ENCODE results near the gene SND1.

SND1 gene

DNA sequence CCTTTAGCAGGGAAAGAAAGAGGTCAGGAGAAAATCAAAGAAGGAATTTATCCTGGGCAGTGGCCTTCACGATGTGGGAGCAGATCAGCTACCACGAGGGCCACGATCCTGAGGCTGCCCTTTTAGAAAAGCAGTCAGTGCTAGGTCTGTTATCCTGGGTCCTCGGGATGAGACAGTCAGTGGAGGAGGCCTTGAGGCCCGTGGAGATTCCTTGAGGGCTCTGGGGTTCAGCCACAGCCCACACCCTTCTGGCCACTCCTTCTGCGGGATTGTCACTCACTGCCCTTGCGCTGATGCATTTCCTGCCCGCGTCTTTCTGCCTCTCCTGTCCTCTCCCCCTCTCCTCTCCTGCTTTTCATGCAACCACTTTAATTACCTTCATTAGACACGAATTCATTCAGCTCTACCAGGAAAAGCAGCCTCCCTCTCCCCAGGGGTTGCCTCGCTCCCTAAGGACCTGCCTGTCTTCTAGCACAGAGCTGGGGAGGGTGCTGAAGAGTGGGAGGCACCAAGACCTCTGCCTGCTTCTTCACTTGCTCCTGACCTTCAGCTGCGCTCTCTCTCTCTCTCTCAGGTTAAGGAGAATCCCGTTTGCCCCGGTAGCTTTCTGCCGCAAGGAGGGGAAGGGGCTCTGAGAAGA lies 421.8 kb downstream of the SND1 start:
- TF ChIP-seq POLR2A (IDR thresholded peaks at IDR 0.05; ENCODE audit: low read depth, low read length) (no peak), TAF1 (IDR thresholded peaks at IDR 0.05; ENCODE audit: borderline replicate concordance, low read depth, low read length) (no peak), POLR2AphosphoS5 (IDR thresholded peaks at IDR 0.05; ENCODE audit: low read depth, low read length) (no peak)
- no peak for FAIRE-seq
- no peak for DNase-seq (ENCODE audit: insufficient read length)

- FAIRE-seq = no peak
- no peak for TF ChIP-seq TAF1 (IDR thresholded peaks at IDR 0.05; ENCODE audit: borderline replicate concordance, low read depth, low read length)
- no peak for TF ChIP-seq POLR2AphosphoS5 (IDR thresholded peaks at IDR 0.05; ENCODE audit: low read depth, low read length)
- TF ChIP-seq POLR2A (IDR thresholded peaks at IDR 0.05; ENCODE audit: low read depth, low read length) = no peak
- DNase-seq (ENCODE audit: insufficient read length) = no peak
Observed at GRCh38 chr7:128074336-128074735, 422.3 kb downstream of the SND1 start.

DNA sequence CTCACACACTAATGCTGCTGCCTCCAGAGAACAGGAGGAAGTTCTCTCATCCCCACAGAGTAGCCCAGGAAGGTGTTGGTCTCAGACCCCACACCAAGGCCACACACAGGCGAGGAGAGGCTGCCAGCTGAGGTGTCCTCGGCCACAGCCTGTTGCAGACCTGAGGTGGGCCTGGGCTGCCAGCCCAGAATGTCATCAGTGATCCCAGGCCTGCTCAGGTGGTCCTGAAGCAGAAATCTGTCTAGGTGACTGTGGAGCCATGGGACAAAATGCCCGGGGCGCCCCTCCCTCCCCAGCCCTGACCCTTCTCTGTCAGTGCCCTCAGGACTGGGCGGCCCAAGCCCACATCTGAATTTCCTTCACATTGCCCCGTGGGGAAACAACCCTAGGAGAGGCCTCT lies 422.7 kb downstream of the SND1 start:
- TF ChIP-seq POLR2A (IDR thresholded peaks at IDR 0.05; ENCODE audit: low read depth, low read length) = no peak
- TF ChIP-seq TAF1 (IDR thresholded peaks at IDR 0.05; ENCODE audit: borderline replicate concordance, low read depth, low read length) = no peak
- no peak for TF ChIP-seq POLR2AphosphoS5 (IDR thresholded peaks at IDR 0.05; ENCODE audit: low read depth, low read length)
- no peak for FAIRE-seq
- DNase-seq (ENCODE audit: insufficient read length) = no peak

- DNase-seq (ENCODE audit: insufficient read length) (no peak), FAIRE-seq (no peak)
- no peak for TF ChIP-seq TAF1 (IDR thresholded peaks at IDR 0.05; ENCODE audit: borderline replicate concordance, low read depth, low read length)
- no peak for TF ChIP-seq POLR2A (IDR thresholded peaks at IDR 0.05; ENCODE audit: low read depth, low read length)
- TF ChIP-seq POLR2AphosphoS5 (IDR thresholded peaks at IDR 0.05; ENCODE audit: low read depth, low read length) = no peak
Observed at GRCh38 chr7:128075242-128076095, 423.5 kb downstream of the SND1 start.

DNA sequence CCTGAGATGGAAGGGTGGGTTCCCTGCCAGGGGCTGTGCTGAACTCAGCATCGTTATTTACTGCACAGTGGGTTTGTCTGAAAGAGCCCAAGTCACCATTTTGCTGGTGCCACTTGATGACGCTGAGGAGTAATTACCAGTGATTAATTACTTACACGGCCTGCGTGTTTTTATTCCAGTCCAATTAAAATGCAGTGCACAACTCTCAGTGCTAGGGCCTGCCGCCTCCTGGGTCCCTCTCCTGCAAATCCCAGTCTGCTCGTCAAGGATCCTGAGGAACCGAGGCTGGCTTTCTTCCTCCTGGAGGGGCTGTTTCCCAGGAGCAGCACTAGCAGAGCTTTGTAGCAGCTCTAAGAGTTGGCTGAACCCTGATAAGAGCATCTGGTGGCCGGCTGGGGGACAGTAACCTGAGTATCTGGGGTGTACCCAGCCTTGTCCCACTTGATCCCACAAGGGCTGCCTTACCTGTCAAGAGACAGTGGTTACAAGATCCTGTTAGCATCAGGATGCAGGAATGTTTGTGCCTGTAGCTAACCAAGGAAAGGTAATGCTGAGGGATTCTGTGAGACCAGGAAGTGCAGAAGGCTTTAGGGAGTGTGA lies 424.3 kb downstream of the SND1 start:
- DNase-seq (ENCODE audit: insufficient read length) (no peak), FAIRE-seq (no peak)
- TF ChIP-seq TAF1 (IDR thresholded peaks at IDR 0.05; ENCODE audit: borderline replicate concordance, low read depth, low read length) = no peak
- TF ChIP-seq POLR2A (IDR thresholded peaks at IDR 0.05; ENCODE audit: low read depth, low read length) = no peak
- no peak for TF ChIP-seq POLR2AphosphoS5 (IDR thresholded peaks at IDR 0.05; ENCODE audit: low read depth, low read length)

DNA sequence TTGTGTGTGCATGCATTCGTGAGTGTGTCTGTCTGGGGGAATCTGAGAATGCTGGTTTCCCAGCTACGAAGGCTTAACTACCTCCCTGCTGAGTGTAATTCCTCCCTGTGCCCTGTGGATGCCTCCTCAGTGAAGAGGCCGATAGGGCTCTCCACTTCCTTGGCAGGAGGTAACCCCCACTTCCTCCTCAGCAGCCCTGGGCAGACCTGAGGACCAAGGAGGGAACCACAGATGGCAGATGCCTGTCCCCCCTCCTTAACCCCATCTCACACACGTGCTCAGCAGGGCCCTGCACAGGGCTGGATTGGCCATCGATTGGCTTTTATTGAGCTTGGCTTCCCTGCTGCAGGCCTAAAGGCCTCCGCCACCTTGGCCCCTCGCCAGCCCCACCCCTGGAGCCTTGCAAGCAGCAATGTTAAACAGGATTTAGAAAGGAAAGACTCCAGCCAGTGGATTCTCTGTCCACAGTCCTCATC lies 424.8 kb downstream of the SND1 start:
- DNase-seq (ENCODE audit: insufficient read length) = no peak
- FAIRE-seq = no peak
- TF ChIP-seq POLR2AphosphoS5 (IDR thresholded peaks at IDR 0.05; ENCODE audit: low read depth, low read length) = no peak
- TF ChIP-seq POLR2A (IDR thresholded peaks at IDR 0.05; ENCODE audit: low read depth, low read length) = no peak
- TF ChIP-seq TAF1 (IDR thresholded peaks at IDR 0.05; ENCODE audit: borderline replicate concordance, low read depth, low read length) = no peak

DNA sequence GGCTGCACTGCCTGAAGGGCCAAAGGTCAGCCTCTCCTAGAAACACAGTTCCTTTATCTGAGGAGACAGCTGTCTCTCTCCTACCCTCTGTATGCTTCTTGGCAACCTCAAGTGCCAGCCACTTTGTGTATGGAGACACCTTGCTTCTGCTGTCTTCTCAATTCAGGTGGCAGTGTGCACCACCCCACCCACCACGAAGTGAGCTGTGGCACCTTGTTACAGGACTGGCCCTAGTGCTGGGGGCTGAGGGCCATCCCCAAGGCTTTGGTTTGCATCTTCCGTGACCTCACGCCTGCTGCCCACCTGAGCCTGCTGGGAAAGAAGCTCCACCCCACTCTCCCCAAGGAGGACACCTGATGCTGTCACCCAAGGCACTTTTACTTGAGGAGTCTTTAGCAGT lies 426.3 kb downstream of the SND1 start:
- DNase-seq (ENCODE audit: insufficient read length) (no peak), FAIRE-seq (no peak)
- TF ChIP-seq TAF1 (IDR thresholded peaks at IDR 0.05; ENCODE audit: borderline replicate concordance, low read depth, low read length) (no peak), POLR2AphosphoS5 (IDR thresholded peaks at IDR 0.05; ENCODE audit: low read depth, low read length) (no peak), POLR2A (IDR thresholded peaks at IDR 0.05; ENCODE audit: low read depth, low read length) (no peak)

DNA sequence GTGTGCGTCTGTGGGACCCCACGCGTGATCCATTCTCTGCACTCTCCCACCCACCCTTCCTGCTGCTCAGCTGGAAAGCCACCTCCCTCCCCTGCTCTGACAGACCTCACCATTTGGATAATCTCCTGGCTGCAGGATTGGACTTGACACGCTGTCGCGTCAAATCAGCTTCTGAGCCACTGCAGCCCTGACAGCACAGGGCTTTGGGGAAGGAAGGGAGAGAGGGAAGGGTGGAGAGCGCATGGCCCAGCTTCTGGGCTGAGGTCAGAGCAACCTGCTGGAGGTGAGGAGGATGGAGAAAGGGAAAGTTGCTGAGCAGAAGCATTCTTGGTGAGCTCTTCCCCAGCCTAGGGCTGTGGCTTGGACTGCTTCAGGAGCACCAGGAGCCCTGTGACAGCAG lies 428.2 kb downstream of the SND1 start:
- TF ChIP-seq POLR2A (IDR thresholded peaks at IDR 0.05; ENCODE audit: low read depth, low read length) = no peak
- TF ChIP-seq TAF1 (IDR thresholded peaks at IDR 0.05; ENCODE audit: borderline replicate concordance, low read depth, low read length) = no peak
- TF ChIP-seq POLR2AphosphoS5 (IDR thresholded peaks at IDR 0.05; ENCODE audit: low read depth, low read length) = no peak
- no peak for FAIRE-seq
- DNase-seq (ENCODE audit: insufficient read length) = no peak

DNA sequence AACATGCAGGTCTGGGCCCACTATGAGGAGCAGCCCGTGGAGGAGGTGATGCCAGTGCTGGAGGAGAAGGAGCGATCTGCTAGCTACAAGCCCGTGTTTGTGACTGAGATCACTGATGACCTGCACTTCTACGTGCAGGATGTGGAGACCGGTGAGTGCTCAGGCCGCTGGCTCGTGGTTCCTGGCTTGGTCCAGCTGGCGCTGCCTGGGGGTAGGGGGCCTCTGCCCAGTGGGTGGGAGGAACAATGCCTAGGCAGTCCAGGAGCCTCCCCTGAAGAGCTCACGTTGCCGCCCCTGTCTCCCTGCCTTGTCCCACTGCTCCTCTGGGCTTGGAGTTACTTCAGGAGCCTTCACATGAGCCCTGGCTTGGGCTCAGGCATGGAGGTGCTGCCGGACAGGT lies 429.4 kb downstream of the SND1 start:
- TF ChIP-seq POLR2AphosphoS5 (IDR thresholded peaks at IDR 0.05; ENCODE audit: low read depth, low read length) = no peak
- TF ChIP-seq POLR2A (IDR thresholded peaks at IDR 0.05; ENCODE audit: low read depth, low read length) = no peak
- TF ChIP-seq TAF1 (IDR thresholded peaks at IDR 0.05; ENCODE audit: borderline replicate concordance, low read depth, low read length) = no peak
- FAIRE-seq (no peak), DNase-seq (ENCODE audit: insufficient read length) (no peak)

- DNase-seq (ENCODE audit: insufficient read length) (no peak), FAIRE-seq (no peak)
- TF ChIP-seq TAF1 (IDR thresholded peaks at IDR 0.05; ENCODE audit: borderline replicate concordance, low read depth, low read length) (no peak), POLR2A (IDR thresholded peaks at IDR 0.05; ENCODE audit: low read depth, low read length) (no peak), POLR2AphosphoS5 (IDR thresholded peaks at IDR 0.05; ENCODE audit: low read depth, low read length) (no peak)
Observed at GRCh38 chr7:128081808-128082207, 429.8 kb downstream of the SND1 start.

GRCh38 chr7:128082431-128082830 lies 430.4 kb downstream of the SND1 start:
- FAIRE-seq (no peak), DNase-seq (ENCODE audit: insufficient read length) (no peak)
- no peak for TF ChIP-seq TAF1 (IDR thresholded peaks at IDR 0.05; ENCODE audit: borderline replicate concordance, low read depth, low read length)
- TF ChIP-seq POLR2A (IDR thresholded peaks at IDR 0.05; ENCODE audit: low read depth, low read length) = no peak
- TF ChIP-seq POLR2AphosphoS5 (IDR thresholded peaks at IDR 0.05; ENCODE audit: low read depth, low read length) = no peak

Measured in GM12892 (cell line).